ENCODE measurements around the gene TFAP2D.

The TFAP2D gene

GRCh38 chr6:50819904-50820868 lies 106.9 kb downstream of the TFAP2D start:
- DNase-seq: no peak

GRCh38 chr6:50820869-50821264 lies 107.5 kb downstream of the TFAP2D start:
- no peak for DNase-seq

- no peak for DNase-seq
Observed at GRCh38 chr6:50821441-50822077, 108.2 kb downstream of the TFAP2D start.

- DNase-seq: no peak
Observed at GRCh38 chr6:50822078-50822476, 108.8 kb downstream of the TFAP2D start.

Measured in EL (cell line).